HG02852 (cell line): Measurements from ENCODE around the gene TRIM2.

Source experiments
- ATAC-seq: cut with Tn5 transposase; IDR thresholded peaks from one replicate; pipeline ENCODE4 v1.9.1; 2021; ENCODE audit warnings: mild to moderate bottlenecking, moderate library complexity; ENCODE audit not compliant: unreplicated experiment

Gene TRIM2

GRCh38 chr4:153324046-153324445, 119.8 kb downstream of the TRIM2 start:
- ATAC-seq = no peak

- ATAC-seq = no peak
Measured at GRCh38 chr4:153325558-153325957, 121.3 kb downstream of the TRIM2 start.

GRCh38 chr4:153326513-153326912, 122.3 kb downstream of the TRIM2 start:
- no peak for ATAC-seq

GRCh38 chr4:153327247-153327646, 123.0 kb downstream of the TRIM2 start:
- no peak for ATAC-seq

- no peak for ATAC-seq
Measured at GRCh38 chr4:153332936-153333335, 128.7 kb downstream of the TRIM2 start.

- no peak for ATAC-seq
Measured at GRCh38 chr4:153333874-153334273, 129.6 kb downstream of the TRIM2 start.

GRCh38 chr4:153335665-153336064, 131.4 kb downstream of the TRIM2 start:
- no peak for ATAC-seq

GRCh38 chr4:153337686-153338085, 133.4 kb downstream of the TRIM2 start:
- ATAC-seq = no peak

- ATAC-seq = no peak
Measured at GRCh38 chr4:153341575-153342090, 137.4 kb downstream of the TRIM2 start.

- no peak for ATAC-seq
Measured at GRCh38 chr4:153342751-153343552, 138.7 kb downstream of the TRIM2 start.

- ATAC-seq = peak; percentile 84
Measured at GRCh38 chr4:153344131-153345011, 140.1 kb downstream of the TRIM2 start, which contains the start of gene MND1. Gene MND1, plus strand, starts transcription at chr4:153344688. Its CDS starts 50 bp downstream, at chr4:153344738.

- peak; percentile 30 for ATAC-seq
Measured at GRCh38 chr4:153345012-153345981, 141.1 kb downstream of the TRIM2 start.

- ATAC-seq = no peak
Measured at GRCh38 chr4:153346031-153346430, 141.8 kb downstream of the TRIM2 start.

GRCh38 chr4:153346563-153346962, 142.3 kb downstream of the TRIM2 start:
- no peak for ATAC-seq

- no peak for ATAC-seq
Measured at GRCh38 chr4:153347117-153347516, 142.9 kb downstream of the TRIM2 start.

- ATAC-seq = no peak
Measured at GRCh38 chr4:153348006-153348405, 143.8 kb downstream of the TRIM2 start.

- no peak for ATAC-seq
Measured at GRCh38 chr4:153349206-153349805, 145.1 kb downstream of the TRIM2 start.

GRCh38 chr4:153362184-153362583, 157.9 kb downstream of the TRIM2 start:
- no peak for ATAC-seq

GRCh38 chr4:153364061-153364460, 159.8 kb downstream of the TRIM2 start:
- no peak for ATAC-seq

- no peak for ATAC-seq
Measured at GRCh38 chr4:153365003-153365402, 160.8 kb downstream of the TRIM2 start.
